SW480 (cell line): ENCODE measurements around the gene MSL1.
A peak's percentile ranks its signal among the peaks of the same experiment; 100 is the strongest.

Source experiments
- DNase-seq: peaks from one replicate; pipeline ENCODE4 v3.0.0-alpha.2; 2016; ENCODE audit warnings: low spot score

The MSL1 gene

GRCh38 chr17:40090237-40091119, 31.3 kb upstream of the MSL1 start:
- no peak for DNase-seq

- no peak for DNase-seq
Observed at GRCh38 chr17:40091691-40092397, 29.9 kb upstream of the MSL1 start.

- DNase-seq: no peak
Observed at GRCh38 chr17:40092581-40092980, 29.2 kb upstream of the MSL1 start.

- no peak for DNase-seq
Observed at GRCh38 chr17:40093005-40093579, 28.7 kb upstream of the MSL1 start.

- no peak for DNase-seq
Observed at GRCh38 chr17:40093580-40094201, 28.1 kb upstream of the MSL1 start.

GRCh38 chr17:40094874-40095273, 26.9 kb upstream of the MSL1 start:
- DNase-seq: no peak

GRCh38 chr17:40095351-40095943, 26.3 kb upstream of the MSL1 start:
- no peak for DNase-seq

- no peak for DNase-seq
Observed at GRCh38 chr17:40095944-40096791, 25.6 kb upstream of the MSL1 start.

- DNase-seq: no peak
Observed at GRCh38 chr17:40097087-40097486, 24.7 kb upstream of the MSL1 start.

GRCh38 chr17:40097931-40098845, 23.6 kb upstream of the MSL1 start:
- peak; percentile 89 for DNase-seq

GRCh38 chr17:40098846-40099618, 22.7 kb upstream of the MSL1 start:
- peak; percentile 99 for DNase-seq

GRCh38 chr17:40099619-40100418, 22.0 kb upstream of the MSL1 start:
- no peak for DNase-seq

GRCh38 chr17:40100419-40100668, 21.4 kb upstream of the MSL1 start, which contains the start of gene NR1D1:
Gene NR1D1, minus strand, starts transcription at chr17:40100589. Its CDS starts 495 bp downstream, at chr17:40100094.
- DNase-seq: no peak

GRCh38 chr17:40100669-40101366, 21.0 kb upstream of the MSL1 start:
- peak; percentile 98 for DNase-seq

GRCh38 chr17:40101367-40102210, 20.2 kb upstream of the MSL1 start:
- no peak for DNase-seq

- DNase-seq: no peak
Observed at GRCh38 chr17:40103071-40103661, 18.6 kb upstream of the MSL1 start.

GRCh38 chr17:40103688-40104087, 18.1 kb upstream of the MSL1 start:
- DNase-seq: no peak
